Tibial nerve (tissue), 4 donors: ENCODE results near the gene ASB3. TPM values are rescaled to one million over a fixed set of nuclear protein-coding genes. Genes with fewer than 3 reads are reported as not detected.

Experiments
- DNase-seq, 2 donors: peaks; one replicate each; pipeline ENCODE4 v3.0.0-alpha.2; 2019; ENCODE audit warnings: low spot score in 2 of 2
- H3K27ac ChIP-seq, 4 donors: fragments of 200-600 bp; sonication (generic) in 3 of 4; one replicate each; pipeline ENCODE4 v1.5.1; 2017 to 2019; ENCODE audit warnings: mild to moderate bottlenecking in 1 of 4
- H3K27me3 ChIP-seq, 2 donors: fragments of 200-600 bp; sonication (generic) in 1 of 2; one replicate each; pipeline versions ENCODE4 v1.5.1 to v1.6.0; 2017 to 2019
- H3K36me3 ChIP-seq, 3 donors: fragments of 200-600 bp; sonication (generic); one replicate each; pipeline ENCODE4 v1.5.1; 2018 to 2019
- H3K4me1 ChIP-seq, 4 donors: fragments of 200-600 bp; sonication (generic) in 3 of 4; one replicate each; pipeline ENCODE4 v1.5.1; 2017 to 2019
- H3K4me3 ChIP-seq, 4 donors: fragments of 200-600 bp; sonication (generic) in 3 of 4; one replicate each; pipeline ENCODE4 v1.5.1; 2017 to 2019; ENCODE audit warnings: mild to moderate bottlenecking in 1 of 4, moderate library complexity in 1 of 4
- H3K9me3 ChIP-seq, 4 donors: fragments of 200-600 bp; sonication (generic) in 3 of 4; one replicate each; pipeline ENCODE4 v1.5.1; 2017 to 2019
- CTCF ChIP-seq, 5 experiments: fragments of 200-600 bp in 3 of 5; fragments of 450-650 bp in 2 of 5; sonication (generic) in 3 of 5; IDR thresholded peaks; one replicate each; pipeline ENCODE4 v1.5.1; 2016 to 2019; ENCODE audit warnings: antibody characterized with exemption in 5 of 5, mild to moderate bottlenecking in 3 of 5, moderate library complexity in 2 of 5
- EP300 ChIP-seq, 2 donors: sonication (generic); formaldehyde crosslinking; IDR thresholded peaks; one replicate each; pipeline ENCODE4 v1.6.1; 2017; ENCODE audit warnings: antibody characterized with exemption in 2 of 2, mild to moderate bottlenecking in 1 of 2
- POLR2A ChIP-seq, 2 donors: fragments of 450-650 bp; IDR thresholded peaks; one replicate each; pipeline ENCODE4 v1.6.1; 2017; ENCODE audit warnings: antibody characterized with exemption in 2 of 2, mild to moderate bottlenecking in 2 of 2, moderate library complexity in 2 of 2
- WGBS, 2 donors: methylation state at CpG; one replicate each; pipeline ENCODE4 v1.1.5; 2018; 5-methylcytosine and 5-hydroxymethylcytosine counted together
- total RNA-seq, 4 donors: library from RNA; depleted of rRNA; stranded (reverse); fragments of >200 nt; gene quantifications; one replicate each; pipeline ENCODE4 v1.1.0, GENCODE V29; 2016

ASB3 gene
- total RNA-seq, 4 donors from 2014 or later: 16.8 to 24.7 (median 17.3) TPM

GRCh38 chr2:53811601-53812000 lies 24.8 kb upstream of the ASB3 start:
- no peaks in the 10 kb centered on the region for H3K4me1 ChIP-seq
- no peak overlapping the region for H3K27ac ChIP-seq
- no peaks in the 10 kb centered on the region for H3K27me3 ChIP-seq
- no peak for DNase-seq
- H3K9me3 ChIP-seq: no peaks in the 10 kb centered on the region
- no peak overlapping the region for H3K4me3 ChIP-seq
- TF ChIP-seq EP300 (IDR thresholded peaks at IDR 0.05) (no peak), POLR2A (IDR thresholded peaks at IDR 0.05) (no peak), CTCF (IDR thresholded peaks at IDR 0.05) (no peak)
- H3K36me3 ChIP-seq: peaks cover 0 to 100% (median 15%) of the 10 kb centered on the region in 3 donors
- WGBS, 2 donors: 93 to 95% methylated on average over 3 of the region's 3 CpGs

DNA sequence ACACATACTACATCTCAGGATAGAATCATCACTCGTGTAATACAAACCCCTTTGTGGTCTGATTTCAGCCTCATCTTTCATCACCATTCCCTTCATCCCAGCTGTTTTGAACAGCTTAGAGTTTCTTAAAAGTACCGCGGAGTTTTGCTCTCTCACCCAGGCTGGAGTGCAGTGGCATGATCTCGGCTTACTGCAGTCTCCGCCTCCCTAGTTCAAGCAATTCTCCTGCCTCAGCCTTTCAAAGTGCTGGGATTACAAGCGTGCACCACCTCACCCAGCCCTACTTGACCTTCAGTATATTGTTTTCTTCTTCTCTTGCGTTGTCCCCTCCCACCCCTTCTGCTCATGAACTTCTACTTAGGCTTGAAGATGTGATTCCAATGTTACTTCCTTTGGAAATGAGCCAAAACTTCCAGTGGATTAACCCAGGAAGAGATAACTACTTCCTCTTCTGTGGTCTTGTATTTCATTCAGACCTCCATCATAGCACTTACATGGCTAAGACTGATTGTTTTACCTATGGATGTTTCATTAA lies 15.9 kb upstream of the ASB3 start:
- no peak overlapping the region for H3K4me3 ChIP-seq
- peaks cover 0 to 86% (median 3%) of the 10 kb centered on the region in 3 donors for H3K36me3 ChIP-seq
- TF ChIP-seq EP300 (IDR thresholded peaks at IDR 0.05) (no peak), POLR2A (IDR thresholded peaks at IDR 0.05) (no peak), CTCF (IDR thresholded peaks at IDR 0.05) (no peak)
- WGBS, 2 donors: 54 to 71% methylated on average over 7 of the region's 7 CpGs
- H3K9me3 ChIP-seq: no peaks in the 10 kb centered on the region
- peaks cover 0 to 5% (median 0%) of the 10 kb centered on the region in 4 donors for H3K4me1 ChIP-seq
- no peak for DNase-seq
- H3K27me3 ChIP-seq: no peaks in the 10 kb centered on the region
- H3K27ac ChIP-seq: no peak overlapping the region

DNA sequence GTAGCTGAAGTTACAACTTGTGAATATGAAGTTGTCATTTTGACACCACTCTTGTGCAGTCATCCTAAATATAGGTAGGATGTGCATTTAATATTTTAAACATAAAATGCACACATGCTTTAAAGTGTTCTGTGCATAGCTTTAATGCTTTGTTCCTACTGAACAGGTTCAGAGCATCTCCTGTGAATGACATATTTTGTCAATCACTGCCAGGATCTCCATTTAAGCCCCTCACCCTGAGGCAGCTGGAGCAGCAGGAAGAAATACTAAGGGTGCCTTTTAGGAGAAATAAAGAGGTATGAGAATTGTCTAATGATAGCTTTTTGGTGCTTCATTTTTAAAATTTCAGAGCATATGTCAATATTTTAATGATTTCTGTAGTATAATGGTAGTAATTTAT lies 14.8 kb upstream of the ASB3 start:
- Histone ChIP-seq H3K4me3 (no peak overlapping the region), H3K9me3 (no peaks in the 10 kb centered on the region), H3K36me3 (peaks cover 0 to 86% (median 3%) of the 10 kb centered on the region in 3 donors), H3K27ac (no peak overlapping the region), H3K4me1 (peaks cover 0 to 5% (median 0%) of the 10 kb centered on the region in 4 donors), H3K27me3 (no peaks in the 10 kb centered on the region)
- no peak for DNase-seq
- TF ChIP-seq POLR2A (IDR thresholded peaks at IDR 0.05) (no peak), EP300 (IDR thresholded peaks at IDR 0.05) (no peak), CTCF (IDR thresholded peaks at IDR 0.05) (no peak)

GRCh38 chr2:53793821-53794220 lies 7.1 kb upstream of the ASB3 start:
- Histone ChIP-seq H3K27ac (no peak overlapping the region), H3K9me3 (no peaks in the 10 kb centered on the region), H3K36me3 (peaks cover 0 to 44% (median 3%) of the 10 kb centered on the region in 3 donors), H3K27me3 (no peaks in the 10 kb centered on the region), H3K4me3 (no peak overlapping the region), H3K4me1 (peaks cover 0 to 14% (median 0%) of the 10 kb centered on the region in 4 donors)
- DNase-seq: no peak
- 75 to 82% methylated on average over 3 of the region's 3 CpGs for WGBS, 2 donors
- TF ChIP-seq POLR2A (IDR thresholded peaks at IDR 0.05): no peak
- no peak for TF ChIP-seq EP300 (IDR thresholded peaks at IDR 0.05)
- TF ChIP-seq CTCF (IDR thresholded peaks at IDR 0.05): no peak

- WGBS, 2 donors: 89 to 90% methylated on average over 3 of the region's 3 CpGs
- H3K36me3 ChIP-seq: peaks cover 0 to 40% (median 2%) of the 10 kb centered on the region in 3 donors
These were observed 6.5 kb upstream of the ASB3 start for GRCh38 chr2:53793261-53793660.

More at GRCh38 chr2:53793261-53793660, 6.5 kb upstream of the ASB3 start:
- Histone ChIP-seq H3K27me3 (no peaks in the 10 kb centered on the region), H3K4me3 (no peak overlapping the region), H3K4me1 (peaks cover 0 to 20% (median 2%) of the 10 kb centered on the region in 4 donors), H3K9me3 (no peaks in the 10 kb centered on the region), H3K27ac (no peak overlapping the region)
- DNase-seq: no peak
- TF ChIP-seq CTCF (IDR thresholded peaks at IDR 0.05): no peak
- TF ChIP-seq POLR2A (IDR thresholded peaks at IDR 0.05): no peak
- TF ChIP-seq EP300 (IDR thresholded peaks at IDR 0.05): no peak
